HG02970 (cell line): ENCODE results near the gene SORCS2.

ENCODE experiments used
- ATAC-seq: cut with Tn5 transposase; IDR thresholded peaks from one replicate; pipeline ENCODE4 v1.9.1; 2021; ENCODE audit warnings: mild to moderate bottlenecking, moderate library complexity, moderate number of reproducible peaks; ENCODE audit not compliant: unreplicated experiment, low FRiP score

SORCS2 gene

DNA sequence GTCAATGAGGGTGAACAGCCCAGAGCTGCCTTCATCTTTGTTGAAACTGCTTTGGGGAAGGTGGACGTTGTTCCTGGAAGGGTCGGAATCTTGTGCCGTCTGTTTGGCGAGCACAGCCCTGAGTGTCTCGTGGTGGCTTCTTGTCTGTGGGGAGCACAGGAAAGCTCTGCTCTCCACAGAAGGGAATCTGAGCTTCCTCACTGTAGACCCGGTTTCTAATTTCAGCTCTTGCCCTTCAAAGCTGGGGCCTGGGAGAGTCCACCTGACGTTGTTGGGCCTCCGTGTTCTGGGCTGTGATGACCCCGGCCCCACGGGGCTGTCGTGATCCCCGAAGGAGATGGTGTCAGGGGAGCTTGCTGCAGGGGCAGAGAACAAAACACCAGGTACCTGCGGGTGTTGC is 47.5 kb downstream of the SORCS2 start:
- ATAC-seq: no peak

DNA sequence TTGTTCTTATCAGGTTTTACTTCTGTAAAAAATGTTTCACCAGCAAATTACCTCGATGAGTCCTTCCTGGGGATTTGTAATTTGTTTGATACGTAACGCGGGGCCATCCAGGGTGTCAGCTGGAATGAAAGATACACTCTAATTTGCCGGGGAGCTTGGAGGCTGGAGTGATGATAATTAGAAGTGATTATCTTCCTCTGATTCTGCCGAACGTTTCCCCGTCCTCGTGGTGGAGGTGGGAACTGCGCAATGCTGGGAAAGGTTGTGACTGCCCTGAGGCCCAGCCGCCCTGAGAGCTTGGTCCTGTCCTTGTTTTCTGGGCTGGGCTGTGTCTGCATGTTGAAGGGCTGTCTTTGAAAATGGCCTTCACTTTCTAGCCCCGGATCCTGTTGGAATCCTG is 48.0 kb downstream of the SORCS2 start:
- no peak for ATAC-seq

DNA sequence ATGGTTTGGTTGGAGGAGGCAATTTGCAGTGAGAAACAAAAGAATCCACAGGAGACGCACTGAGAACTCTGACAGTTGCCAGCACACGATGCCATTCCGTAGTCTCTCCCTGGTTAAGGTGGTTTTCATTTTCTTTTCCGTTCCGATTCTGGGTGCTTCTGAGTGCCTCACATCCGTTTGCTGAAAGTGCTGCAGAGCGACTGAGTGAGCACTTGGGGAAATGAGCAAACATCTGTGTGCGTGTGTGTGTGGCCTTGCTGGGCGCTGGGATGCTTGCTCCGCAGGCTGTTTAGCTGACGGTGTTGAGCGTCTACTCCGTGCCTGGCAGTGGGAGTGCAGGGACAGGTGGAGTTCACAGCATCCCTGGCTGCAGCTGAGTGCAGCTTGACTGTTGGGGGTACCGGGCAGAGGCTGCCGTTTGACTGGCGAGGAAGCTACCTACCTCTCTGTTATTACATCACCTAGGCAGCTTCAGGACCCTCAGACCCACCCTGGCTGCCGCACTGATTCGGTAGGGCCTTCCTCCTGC is 49.3 kb downstream of the SORCS2 start:
- ATAC-seq: no peak

DNA sequence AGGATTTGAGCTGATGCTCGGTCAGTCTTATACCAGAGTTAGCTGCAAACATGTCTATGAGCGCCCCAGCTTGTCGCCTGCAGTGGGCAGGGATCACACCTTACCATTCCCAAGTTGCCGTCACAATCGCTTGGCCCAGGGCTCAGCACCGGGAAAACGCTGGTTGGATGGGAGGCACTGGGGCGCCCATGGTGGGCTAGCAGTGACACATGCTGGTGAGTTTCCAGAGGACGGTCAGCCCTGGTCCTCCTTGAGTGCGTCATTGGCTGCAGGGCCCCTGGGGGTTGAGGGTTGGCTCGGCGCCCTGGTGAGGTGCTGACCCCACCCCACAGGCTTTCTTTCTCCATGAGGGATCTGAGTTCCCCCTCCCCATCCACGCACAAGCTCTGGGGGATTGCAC is 50.4 kb downstream of the SORCS2 start:
- no peak for ATAC-seq

DNA sequence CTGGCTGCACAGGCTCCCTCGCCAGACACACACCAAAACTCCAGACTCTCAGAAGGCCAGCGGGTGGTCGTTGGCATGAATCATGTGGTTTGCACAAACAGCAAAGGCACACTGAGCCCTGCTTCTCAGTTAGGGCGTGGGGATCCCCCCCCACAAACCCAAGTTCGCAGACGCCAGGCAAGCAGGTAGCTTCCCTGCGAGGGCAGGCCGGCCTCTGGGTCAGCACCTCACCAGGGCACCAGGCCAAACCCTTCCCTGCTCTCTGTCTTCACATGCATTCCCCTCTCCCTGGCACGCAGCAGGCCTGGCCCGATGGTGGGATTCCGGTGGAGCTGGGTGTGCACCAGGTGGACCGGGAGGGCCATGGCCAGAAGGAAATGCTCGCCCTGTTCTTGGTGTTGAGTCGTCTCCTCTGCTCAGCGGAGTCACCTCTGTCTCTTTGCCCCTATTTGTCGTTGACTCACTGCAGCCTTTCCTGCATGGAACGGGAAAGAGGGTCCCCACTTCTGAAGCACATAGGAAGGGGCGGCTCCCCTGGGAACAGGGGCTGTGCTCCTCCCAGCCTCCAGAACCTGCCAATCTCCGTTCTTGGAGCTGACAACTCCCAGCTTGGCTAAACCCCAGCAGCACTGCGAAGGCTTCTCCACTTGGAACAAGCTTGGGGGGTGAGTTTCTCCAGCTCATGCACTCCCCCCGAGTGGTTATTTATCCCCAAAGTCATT is 51.4 kb downstream of the SORCS2 start:
- no peak for ATAC-seq

DNA sequence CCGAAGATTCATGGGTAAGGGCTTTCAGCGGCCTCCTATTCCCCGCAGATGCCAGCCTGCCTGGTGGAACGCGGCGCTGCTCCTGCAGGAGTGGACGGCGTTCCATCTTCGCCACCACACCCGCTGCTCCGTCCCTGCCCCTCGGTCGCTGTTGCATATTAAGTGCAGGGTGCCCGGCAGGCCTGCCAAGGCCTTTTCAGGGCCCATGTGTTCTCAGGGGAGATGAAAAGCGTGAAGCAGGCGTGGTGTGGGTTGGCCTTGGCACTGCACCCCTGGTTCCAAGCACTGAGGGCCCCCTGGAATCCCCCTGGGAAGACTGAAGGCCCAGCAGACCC is 52.0 kb downstream of the SORCS2 start:
- ATAC-seq: no peak

DNA sequence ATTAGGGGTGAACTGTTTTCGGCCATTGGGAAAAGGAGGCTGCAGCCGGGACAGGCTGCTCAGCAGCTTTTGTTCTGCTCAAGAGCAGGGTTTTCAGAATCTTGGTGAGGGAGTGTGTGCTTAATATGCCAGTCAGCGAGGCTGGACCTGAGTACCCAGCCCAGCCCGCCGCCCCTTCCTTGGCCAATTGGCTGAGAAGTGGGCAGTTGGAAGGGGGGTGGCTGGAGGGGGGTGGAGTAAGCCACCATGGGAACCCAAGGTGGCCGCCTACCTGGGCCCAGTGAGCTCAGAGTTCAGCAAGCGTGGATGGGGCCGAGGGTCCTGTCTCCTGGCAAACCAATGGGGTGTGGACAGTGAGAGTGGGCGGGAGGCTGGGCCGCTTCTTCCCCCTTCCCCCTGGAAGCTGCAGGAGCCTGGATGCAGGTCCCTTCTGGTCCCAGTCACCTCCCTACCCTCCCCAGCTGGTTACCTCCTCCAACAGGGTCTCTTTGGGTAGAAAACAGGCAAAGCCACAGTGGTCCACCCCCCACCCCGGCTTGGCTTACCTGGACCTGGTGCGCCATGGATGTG is 52.5 kb downstream of the SORCS2 start:
- ATAC-seq: no peak

DNA sequence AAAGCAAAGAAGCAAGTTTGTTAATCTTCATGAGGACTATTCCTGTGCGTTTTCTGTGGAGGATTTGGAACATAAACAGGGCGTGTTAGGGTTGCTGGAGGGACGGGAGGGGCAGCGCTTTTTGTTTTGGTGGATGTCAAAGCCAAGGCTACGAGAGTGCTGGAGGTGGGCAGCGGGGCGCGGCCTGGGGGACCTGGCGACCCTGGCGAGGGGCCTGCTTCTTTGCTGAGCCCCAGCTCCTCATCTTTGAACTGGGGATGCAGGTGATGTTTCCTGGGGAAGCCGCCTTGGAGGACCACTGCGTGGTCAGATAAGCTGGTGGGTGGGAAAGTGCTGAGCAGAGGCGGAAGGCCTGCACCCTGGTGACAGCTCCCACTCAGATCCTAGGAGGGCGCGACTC is 55.2 kb downstream of the SORCS2 start:
- ATAC-seq: no peak

DNA sequence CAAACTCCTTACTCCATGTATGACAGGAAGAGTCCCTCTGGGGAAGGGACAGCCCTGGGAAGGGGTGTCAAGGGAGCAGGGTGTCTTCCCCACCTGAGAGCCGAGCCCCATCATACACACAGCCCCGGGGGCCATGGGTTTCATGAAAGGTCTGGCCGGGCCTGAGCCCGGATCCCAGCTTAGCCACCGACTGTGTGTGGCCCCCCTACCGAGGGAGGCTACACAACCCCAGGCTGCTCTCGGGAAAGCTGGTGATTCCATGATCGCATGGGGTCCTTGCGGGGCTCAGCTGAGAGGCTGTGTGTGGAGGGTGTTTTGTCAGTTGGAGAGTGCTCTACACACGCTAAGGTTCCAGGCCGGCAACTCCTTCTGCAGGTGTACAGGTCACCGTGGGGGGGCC is 55.6 kb downstream of the SORCS2 start:
- ATAC-seq: no peak

DNA sequence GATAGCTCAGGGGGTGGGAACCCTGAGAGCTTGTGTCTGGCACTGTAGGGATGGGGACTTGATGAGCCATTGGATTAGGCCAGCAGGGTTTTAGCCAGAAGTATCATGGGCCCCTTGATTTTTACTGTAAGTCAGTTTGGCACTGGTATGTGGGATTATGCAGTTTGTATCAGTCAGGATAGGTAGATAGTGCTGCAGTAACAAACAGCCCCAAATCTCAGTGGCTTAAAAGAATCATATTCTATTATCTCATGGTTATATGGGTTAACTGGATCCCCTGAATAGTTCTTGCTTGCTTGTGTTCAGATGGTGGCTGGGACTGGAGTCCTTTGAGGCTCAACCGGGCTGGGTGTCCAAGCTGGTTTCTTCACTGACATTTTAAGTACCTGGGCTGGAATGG is 56.5 kb downstream of the SORCS2 start:
- ATAC-seq: no peak

DNA sequence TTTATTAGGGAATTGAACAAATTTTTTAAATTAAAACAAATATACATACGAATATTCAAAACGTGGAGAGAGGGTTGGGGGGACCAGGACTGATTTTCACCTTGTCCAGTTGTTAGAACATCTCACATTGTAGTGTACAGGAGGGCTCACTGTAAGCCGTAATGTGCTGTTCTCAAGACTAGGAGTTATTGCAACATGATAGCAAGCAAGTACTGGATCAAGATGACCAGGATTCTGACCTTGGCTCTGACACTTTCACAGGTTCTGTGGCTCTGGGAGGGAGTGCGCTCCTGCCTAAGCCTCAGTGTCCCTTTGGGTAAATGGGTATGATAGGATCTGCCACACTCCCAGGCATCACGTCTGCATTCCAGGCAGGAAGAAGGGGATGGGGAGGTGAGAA is 59.0 kb downstream of the SORCS2 start:
- no peak for ATAC-seq

DNA sequence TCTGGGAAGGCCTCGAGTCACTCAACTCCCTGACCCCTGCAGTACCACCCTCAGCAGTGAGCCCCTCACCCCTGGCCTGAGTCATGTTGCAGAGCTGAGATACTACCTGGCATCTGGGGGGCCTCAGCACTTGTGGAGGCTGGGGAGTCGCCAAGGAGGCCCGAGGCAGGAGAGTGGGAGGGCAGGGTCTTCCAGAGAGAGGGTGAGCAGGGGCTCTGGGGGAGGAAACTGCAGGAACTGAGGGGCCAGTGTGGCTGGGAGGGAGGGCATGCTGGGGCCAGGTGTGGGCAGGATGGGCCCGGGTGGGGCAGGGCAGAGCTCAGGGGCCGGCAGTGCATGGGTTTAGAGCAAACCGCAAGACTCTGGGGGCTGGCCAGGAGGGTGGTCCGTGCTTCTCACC is 59.7 kb downstream of the SORCS2 start:
- no peak for ATAC-seq

DNA sequence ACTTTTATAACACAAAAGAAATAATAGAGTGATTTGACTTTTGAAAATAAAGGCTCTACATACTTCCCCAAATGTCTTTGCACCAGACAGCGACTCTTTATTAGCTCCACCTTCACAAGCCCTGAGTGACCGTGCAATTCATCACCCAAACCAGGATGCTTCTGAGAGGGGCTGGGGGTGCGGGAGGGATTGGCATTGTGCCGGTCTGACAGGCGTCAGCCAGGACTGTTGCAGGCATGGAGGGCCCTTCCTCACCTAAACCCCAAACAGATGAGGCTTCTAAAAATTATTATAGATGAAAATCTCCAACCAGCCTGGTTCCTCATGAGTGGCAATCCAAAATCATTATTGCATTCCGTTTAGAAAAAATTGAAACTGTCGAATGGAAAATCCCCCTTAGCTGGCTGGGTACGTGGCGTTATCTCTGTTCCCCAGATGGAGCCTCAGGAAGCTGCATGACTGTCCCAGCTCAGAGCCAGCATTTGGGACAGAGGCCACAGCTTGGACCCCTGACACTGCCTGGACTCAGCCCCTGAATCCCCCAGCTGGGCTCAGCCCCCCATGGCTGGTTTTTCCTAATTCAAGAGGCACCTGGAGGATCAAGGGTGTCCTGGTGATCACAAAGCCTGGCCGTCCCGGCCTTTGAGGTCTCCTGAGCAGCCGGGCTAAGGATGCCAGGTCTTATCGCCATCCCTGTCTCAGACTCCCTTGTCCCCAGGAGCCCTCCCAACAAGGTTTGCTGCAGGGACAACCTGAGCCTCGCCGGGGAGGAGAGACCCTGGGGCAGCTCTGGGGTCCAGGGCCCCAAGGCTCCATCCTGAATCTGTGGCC is 60.4 kb downstream of the SORCS2 start:
- ATAC-seq: no peak

DNA sequence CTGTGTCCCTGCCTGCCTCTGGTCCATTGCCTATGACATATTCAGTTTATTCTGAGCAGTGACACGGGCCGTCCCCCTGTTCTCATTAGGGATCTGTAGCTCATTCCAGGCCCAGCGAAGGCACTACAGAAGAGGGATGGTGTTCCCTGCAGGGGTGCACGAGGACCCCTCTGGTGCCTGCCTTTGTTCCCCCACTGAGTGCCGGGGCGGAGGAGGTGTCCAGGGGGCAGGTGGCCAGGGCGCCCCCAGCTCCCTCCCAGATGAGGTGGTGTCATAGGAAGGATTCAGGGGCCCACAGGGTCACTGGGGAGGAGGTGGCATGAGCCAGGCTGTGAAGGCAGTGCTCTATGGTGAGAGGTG is 61.0 kb downstream of the SORCS2 start:
- no peak for ATAC-seq

DNA sequence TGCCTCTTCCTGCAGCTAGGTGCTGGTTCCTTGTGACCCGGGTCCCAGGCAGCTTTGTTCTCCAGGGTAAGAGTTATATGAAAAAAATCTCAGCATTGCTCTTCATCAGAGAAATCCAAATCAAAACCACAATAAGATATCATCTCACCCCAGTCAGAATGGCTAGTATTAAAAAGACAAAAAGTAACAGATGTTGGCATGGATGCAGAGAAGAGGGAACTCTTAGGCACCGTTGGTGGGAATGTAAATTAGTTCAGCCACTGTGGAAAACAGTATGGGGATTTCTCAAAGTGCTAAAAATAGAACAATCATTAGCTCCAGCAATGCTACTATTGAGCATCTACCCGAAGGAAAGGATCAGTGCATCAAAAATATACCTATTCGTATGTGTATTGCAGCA is 61.5 kb downstream of the SORCS2 start:
- no peak for ATAC-seq

DNA sequence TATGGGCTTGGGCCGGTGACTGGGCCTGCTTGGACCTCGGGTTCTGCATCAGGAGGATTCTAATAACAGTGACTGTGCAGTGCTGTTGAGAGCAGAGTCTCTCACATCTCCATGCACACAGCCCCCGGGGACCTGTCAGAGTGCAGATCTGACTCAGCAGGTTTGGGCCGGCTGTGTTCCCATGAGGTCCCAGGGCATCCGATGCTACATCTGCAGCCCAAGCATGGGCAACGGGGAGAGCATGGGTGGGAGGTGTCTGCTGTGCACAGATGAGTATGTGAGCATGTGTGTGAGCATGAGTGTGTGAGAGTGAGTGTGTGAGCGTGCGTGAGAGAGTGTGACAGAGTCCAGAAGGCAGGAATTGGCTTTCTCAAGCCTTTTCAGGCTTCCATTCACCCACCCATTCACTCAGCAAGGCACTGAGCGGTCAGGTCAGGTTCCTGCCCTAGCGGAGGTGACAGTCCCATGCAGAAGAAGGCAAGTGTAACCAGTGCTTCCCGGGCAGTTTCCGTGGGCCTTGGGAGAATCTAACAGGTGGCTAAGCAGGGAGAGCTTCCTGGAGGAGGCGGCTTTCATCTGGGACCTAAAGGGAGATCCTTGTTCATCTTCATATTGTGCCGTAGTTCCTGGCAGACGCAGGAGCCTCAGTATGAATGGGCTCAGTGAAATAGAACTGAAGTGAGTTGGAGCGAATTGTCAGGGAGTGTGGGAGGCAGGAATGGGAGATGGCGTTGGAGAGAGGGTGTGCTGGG is 62.6 kb downstream of the SORCS2 start:
- peak; percentile 74 for ATAC-seq

DNA sequence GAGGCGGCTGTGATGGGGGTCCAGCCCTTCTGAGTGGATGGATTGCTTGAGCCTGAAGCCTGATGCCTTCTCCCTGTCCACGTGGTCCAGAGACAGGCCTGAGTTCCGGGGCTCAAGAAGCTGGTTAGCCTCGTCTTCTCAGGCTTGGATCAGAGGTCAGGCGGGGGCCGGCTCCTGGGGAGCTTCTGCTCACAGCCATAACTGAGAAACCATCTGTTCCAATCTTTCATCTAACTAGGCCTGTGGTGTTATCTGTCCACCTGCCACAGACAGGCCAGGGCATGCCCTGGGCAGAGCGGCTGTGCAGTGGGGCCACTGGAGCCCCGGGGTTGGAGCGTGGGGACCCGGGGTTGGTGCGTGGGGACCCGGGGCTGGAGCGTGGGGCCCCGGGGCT is 63.1 kb downstream of the SORCS2 start:
- no peak for ATAC-seq

DNA sequence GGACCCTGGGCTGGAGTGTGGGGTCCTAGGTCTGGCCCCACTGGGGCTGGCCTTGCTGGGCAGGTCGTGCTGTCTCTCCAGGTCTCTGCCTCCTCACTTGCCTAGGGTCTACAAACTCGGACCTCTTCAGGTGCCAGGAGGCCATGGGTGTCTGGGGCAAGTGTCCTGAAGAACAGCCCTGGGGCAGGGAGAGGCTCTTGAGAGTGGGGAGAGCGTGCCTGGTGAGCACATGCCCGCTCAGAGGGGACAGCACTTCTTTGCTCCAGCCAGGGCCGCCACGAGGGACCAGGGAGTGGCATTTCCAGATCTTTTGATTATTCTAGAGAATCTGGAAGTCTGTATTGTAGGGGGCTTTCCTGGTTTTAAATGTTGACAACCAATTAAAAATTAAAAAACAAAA is 63.7 kb downstream of the SORCS2 start:
- ATAC-seq: no peak

DNA sequence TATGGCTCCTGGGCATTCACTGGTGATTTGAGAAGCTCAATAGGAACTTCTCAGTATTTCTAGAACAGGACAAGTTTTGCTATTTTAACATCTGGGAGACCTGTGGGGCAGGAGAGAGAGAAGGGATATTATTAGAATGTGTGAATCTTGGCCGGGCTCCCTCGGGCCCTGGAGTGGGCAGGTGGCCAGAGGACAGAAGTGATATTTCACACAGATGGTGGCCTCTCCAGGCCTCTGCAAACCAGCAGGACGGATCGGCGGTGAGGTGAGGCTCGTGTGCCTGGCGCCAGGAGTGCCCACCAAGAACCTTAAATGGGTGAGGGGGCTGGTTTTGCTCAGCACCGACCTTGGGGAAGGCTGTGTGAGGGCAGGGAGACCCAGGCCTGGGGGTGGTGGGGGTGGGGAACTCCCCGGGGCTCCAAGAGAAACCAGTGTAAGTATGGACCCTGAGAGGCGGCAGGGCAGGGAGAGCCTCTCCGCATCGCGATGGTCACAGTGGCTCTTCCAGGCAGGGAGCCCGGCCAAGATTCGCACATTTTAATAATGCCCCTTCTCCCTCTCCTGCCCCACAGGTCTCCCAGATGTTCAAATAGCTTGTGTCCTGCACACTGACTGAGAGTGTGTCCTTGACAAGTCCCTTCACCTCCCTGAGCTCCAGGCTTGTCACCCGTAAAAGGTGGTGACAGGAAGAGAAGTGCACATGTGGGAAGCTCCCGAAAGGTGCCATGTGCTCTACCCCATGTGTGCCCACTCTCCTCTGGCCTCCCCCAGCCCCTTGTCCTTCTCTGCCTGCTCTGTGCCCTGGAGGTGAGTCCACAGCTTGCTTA is 64.9 kb downstream of the SORCS2 start:
- no peak for ATAC-seq

DNA sequence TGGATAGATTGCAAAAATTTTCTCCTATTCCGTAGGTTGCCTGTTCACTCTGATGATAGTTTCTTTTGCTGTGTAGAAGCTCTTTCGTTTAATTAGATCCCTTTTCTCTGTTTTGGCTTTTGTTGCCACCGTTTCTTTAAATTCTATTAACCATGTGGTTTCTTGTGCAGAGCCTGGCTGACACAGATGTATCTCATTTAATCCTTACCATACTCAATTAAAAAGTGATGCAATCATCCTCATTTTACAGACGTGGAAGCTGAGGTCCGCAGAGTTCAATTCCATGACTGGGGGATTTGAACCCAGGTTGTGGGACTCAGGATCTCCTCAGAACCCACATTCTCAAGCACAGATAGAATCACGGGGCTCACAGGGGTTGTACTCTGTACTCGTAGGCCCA is 66.7 kb downstream of the SORCS2 start:
- ATAC-seq: no peak
